Measurements from ENCODE around the gene ADCY4.
"Not testable (repeated sequence)": the region's sequence is repeated elsewhere in the genome, so short reads cannot be mapped to it uniquely, and the experiment has no call there.

ADCY4 gene

DNA sequence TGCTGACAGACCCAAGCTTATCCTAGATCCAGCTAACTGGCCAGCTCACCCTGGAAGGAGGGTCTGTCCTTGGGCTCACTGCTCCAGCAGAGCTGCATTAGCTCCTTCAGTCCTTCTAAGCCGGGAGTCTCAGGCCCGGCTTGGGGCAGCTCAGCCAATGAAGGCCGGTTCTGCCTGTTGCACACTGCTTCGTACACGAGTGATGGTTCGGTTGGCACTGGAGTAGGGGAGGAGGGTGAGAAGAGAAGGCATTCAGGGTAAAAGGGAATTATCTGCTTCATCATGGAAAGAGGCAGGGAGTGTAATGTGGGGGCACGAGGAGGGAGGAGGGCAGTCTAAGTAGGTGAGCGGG is 2.9 kb upstream of the ADCY4 start:
- DNase-seq = no peak

DNA sequence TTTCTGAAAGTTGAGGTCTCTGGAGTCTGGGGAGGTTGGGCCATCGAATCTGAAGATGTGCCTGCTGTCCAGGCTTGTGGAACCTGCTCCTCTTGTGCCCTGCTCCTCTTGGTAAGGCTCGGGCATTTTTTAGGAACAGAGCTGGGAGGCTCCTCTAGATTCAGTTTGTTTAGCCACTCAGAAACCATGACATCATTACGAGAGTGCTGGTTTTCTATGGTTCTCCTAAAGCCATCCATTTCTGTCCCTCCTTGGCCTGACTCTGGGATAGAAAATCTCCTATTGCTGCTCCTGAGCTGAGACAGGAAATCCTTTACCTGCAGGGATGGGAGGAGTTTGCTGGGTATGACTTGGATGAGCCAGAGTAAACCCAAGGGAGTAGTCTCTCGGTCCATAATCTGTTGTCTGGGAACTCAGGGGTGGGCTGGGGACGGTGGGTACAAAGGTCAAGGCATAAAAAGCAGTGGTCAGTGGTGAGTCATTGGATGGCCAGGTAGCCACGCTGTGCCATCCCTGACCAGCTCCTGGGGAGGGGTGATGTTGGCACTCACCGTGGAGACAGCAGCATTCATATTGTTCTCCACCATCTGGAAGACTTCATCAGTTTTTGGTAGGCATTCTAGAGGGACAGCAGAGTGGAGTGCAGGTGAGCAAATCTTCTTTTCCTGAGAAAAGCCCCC is 2.4 kb upstream of the ADCY4 start:
- no peak for DNase-seq

DNA sequence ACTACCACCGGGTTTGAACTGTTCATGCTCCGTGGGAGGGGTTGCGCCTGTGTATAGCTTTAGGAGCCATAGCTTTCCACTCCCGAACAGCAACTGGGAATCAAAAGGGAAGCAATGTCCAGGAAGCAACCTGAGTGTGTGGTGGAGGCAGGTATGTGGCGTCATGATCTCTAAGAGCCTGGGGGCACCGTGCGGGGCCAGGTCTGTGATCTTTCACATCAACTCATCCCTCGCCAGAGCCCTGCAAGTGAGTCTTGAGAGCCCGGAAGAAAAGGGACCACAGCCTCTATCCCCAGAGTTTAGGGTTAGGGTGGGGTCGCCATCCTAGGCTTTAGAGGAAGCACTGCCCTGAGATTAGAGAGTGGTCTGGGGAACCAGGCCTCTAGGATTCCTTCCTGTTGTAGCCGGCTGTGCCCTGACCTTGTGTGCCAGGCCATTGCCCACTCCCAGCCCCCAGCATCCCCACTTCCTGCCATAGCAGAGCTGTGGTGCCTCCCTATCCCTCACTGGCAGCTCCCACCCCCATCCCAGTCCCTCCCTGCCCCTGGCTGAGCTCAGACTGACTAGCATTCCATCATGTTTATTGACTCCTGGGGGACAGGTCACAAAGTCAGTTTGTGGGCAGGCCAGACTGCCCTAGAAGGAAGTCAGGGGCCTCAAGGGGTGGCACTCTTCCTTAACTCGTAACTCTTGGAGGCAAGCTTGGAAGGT is 745 bp upstream of the ADCY4 start:
- DNase-seq = no peak

GRCh38 chr14:24332268-24332993 is 2.4 kb downstream of the ADCY4 start:
- DNase-seq = peak; percentile 92

GRCh38 chr14:24331731-24332267 is 3.1 kb downstream of the ADCY4 start:
- no peak for DNase-seq

DNA sequence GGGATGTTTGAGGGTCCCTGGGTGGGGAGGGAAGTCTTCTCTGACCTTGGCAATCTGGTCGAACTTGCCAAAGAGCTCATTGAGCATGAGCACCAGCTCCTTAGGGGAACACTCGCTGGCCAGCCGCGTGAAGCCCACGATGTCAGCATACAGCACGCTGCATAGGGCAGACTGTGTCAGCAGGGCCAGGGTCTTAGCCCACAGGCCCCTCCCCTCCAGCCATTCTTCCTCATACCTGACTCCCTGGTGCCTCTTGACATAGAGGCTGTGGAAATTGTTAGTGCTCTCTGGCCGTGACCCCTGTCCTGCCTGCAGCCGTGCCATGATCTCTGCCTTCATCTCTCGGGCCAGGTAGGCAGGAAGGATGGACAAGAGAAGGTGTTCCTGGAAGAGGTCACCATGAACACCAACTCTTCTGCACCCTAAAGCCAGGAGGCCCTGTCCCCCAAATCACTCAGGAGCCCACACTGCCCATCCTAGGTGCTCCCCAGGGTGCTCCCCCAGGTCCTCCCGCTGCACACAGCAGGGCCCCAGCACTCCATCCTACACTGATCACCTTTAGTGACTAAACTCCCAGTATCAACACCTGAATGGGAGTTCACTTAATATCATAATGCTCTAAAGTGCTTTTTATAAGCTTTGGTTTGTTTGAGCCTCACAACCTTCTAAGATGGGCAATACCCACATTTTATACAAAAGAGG is 3.7 kb downstream of the ADCY4 start:
- no peak for DNase-seq

DNA sequence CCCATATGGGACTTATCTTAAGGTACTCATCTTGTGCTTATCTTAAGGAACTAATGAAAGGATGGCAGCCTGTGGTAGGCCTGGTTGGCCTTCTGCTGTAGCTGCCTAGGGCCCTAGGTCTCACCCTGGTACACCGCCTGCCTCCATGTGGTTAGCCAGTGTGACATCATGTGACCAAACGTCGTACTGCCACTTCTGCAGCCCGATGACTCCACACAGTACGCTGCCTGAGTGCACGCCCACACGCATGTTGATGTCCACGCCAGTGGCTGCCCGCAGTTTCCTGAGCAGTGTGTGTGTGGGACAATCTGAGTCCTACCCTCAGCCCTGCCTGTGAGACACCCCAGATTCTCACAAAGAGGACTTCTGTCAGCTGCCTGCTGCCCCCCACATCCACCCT is 5.1 kb downstream of the ADCY4 start:
- no peak for DNase-seq

- no peak for DNase-seq
Observed at GRCh38 chr14:24329073-24329663, 5.7 kb downstream of the ADCY4 start.

DNA sequence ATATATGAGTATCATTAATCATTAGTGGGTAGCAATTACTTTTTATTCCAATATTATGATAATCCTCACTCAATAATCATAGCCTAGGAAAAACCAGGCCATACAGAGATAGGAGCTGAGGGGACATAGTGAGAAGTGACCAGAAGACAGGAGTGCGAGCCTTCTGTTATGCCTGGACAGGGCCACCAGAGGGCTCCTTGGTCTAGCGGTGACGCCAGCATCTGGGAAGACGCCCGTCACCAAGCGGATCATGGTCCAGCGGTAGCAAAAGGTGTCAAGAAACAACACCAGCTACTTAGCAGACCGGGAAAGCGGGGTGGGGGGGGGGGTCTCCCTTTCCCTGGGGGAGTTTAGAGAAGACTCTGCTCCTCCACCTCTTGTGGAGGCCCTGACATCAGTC is 7.0 kb downstream of the ADCY4 start:
- not testable (repeated sequence) for DNase-seq

GRCh38 chr14:24327303-24327702 is 7.6 kb downstream of the ADCY4 start:
- DNase-seq = no peak

GRCh38 chr14:24325963-24326362 is 8.9 kb downstream of the ADCY4 start:
- DNase-seq = no peak

DNA sequence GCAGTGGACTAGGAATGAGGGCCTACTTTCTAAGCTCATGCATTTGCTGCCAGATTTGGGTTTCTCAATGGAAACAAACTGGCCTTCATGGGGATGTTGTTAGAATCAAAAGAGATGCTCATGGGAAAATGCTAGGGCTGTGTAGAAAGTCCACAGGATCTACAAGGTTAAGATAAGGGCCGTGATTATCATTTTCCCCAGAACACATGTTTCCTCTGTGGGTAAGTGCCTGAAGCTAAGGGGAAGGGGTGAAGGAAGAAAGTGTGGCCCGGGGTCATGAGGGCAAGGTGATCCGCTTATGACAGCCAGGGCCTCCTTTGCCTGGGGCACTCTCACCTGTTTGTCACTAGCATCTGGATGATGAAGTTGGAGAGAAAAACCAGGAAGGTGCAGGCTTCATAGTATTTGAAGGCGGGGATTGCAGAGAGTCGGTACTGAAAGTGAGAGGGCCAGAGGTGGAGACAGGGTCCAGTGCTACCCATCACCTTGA is 9.8 kb downstream of the ADCY4 start:
- no peak for DNase-seq

DNA sequence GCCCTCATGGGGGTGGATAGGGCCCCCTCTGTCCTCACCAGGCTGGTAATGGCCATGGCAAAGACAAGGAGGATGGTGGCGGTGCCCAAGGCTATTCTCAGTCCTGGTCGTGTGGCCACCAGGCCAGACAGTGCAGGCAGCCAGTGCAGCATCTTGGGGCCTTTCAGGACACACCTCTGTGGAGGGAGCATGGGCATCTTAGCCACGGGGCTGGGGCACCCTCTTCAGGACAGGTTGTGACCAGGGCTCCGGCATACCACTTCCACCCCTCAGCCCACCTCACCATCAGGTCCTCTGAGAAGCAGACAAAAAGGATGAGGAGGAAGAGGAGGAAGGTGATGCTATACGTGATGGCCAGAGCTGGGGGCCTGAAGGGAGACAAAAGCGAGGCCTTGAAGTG is 10.8 kb downstream of the ADCY4 start:
- DNase-seq = no peak

GRCh38 chr14:24323341-24323740 is 11.5 kb downstream of the ADCY4 start:
- DNase-seq = no peak

GRCh38 chr14:24322672-24323071 is 12.2 kb downstream of the ADCY4 start:
- no peak for DNase-seq

GRCh38 chr14:24321212-24321975 is 13.5 kb downstream of the ADCY4 start:
- no peak for DNase-seq

- DNase-seq = no peak
Observed at GRCh38 chr14:24317141-24317928, 17.5 kb downstream of the ADCY4 start.

DNA sequence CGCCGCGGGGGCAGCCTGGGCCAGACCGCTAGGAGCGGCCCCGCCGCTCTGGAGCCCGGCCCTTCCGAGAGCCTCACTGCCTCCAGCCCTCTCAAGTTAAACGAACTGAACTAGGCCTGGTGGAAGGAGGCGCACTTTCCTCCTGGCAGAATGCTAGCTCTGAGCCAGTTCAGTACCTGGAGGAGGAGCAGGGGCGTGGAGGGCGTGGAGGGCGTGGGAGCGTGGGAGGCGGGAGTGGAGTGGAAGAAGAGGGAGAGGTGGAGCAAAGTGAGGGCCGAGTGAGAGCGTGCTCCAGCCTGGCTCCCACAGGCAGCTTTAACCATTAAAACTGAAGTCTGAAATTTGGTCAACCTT is 18.3 kb downstream of the ADCY4 start:
- no peak for DNase-seq

DNA sequence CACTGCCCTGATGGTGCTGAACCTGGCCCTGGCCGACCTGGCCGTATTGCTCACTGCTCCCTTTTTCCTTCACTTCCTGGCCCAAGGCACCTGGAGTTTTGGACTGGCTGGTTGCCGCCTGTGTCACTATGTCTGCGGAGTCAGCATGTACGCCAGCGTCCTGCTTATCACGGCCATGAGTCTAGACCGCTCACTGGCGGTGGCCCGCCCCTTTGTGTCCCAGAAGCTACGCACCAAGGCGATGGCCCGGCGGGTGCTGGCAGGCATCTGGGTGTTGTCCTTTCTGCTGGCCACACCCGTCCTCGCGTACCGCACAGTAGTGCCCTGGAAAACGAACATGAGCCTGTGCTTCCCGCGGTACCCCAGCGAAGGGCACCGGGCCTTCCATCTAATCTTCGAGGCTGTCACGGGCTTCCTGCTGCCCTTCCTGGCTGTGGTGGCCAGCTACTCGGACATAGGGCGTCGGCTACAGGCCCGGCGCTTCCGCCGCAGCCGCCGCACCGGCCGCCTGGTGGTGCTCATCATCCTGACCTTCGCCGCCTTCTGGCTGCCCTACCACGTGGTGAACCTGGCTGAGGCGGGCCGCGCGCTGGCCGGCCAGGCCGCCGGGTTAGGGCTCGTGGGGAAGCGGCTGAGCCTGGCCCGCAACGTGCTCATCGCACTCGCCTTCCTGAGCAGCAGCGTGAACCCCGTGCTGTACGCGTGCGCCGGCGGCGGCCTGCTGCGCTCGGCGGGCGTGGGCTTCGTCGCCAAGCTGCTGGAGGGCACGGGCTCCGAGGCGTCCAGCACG is 18.9 kb downstream of the ADCY4 start:
- no peak for DNase-seq

GRCh38 chr14:24315243-24315806 is 19.5 kb downstream of the ADCY4 start:
- DNase-seq = no peak
